ENCODE data around the gene KCND3. TPM values are rescaled to one million over a fixed set of nuclear protein-coding genes. Genes with fewer than 3 reads are reported as not detected.

KCND3 gene
- total RNA-seq, 4 donors from 2014 or later, result 4.8 to 11.1 (median 5.7) TPM

- TF ChIP-seq, protein P1, sequence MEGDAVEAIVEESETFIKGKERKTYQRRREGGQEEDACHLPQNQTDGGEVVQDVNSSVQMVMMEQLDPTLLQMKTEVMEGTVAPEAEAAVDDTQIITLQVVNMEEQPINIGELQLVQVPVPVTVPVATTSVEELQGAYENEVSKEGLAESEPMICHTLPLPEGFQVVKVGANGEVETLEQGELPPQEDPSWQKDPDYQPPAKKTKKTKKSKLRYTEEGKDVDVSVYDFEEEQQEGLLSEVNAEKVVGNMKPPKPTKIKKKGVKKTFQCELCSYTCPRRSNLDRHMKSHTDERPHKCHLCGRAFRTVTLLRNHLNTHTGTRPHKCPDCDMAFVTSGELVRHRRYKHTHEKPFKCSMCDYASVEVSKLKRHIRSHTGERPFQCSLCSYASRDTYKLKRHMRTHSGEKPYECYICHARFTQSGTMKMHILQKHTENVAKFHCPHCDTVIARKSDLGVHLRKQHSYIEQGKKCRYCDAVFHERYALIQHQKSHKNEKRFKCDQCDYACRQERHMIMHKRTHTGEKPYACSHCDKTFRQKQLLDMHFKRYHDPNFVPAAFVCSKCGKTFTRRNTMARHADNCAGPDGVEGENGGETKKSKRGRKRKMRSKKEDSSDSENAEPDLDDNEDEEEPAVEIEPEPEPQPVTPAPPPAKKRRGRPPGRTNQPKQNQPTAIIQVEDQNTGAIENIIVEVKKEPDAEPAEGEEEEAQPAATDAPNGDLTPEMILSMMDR (IDR thresholded peaks at IDR 0.05; ENCODE audit: low read depth), result no peak
Measured at GRCh38 chr1:111937147-111937725, 52.2 kb downstream of the KCND3 start.

GRCh38 chr1:111934106-111934852, 55.2 kb downstream of the KCND3 start:
- TF ChIP-seq, protein P1 (IDR thresholded peaks at IDR 0.05; ENCODE audit: low read depth), result no peak

DNA sequence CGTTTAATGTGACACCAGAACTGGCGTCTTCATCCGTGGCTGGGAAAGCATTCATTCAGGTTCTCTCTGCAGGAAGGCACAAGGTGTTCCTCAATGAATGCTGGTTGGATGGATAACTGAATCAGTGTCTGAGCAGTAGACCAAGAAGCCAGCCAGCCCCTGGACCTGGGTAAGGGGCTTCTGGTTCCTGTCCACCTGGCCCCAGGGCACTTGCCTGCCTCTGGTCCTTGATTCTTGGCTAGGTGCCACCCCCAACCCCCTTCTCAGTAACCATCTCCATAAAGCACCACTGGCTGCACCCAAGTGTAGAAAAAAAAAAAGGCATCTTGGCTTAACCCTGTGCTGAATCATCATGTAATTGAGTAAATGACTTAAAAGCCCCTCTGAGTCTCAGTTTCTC, 59.1 kb downstream of the KCND3 start:
- TF ChIP-seq, protein P1 (IDR thresholded peaks at IDR 0.05; ENCODE audit: low read depth), result no peak

DNA sequence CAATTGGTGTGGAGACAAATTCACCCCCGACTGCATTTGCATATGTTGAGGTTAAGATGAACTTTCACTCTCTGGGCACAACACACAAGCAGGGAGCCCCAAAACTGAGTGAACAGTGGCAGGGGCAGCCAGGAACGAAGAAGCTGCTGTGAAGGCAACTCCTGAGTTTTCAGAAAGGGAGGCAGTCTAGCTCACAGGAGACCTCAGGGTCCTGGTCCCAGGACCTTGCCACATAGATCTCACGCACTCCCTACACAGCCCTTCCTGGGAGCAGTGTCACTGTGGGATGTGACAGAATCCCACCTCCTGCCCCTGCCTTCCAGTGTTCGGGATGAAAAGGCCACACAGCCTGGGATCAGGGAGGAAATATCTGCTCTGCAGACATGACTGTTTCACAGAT, 60.9 kb downstream of the KCND3 start:
- TF ChIP-seq, protein P1 (IDR thresholded peaks at IDR 0.05; ENCODE audit: low read depth), result no peak

DNA sequence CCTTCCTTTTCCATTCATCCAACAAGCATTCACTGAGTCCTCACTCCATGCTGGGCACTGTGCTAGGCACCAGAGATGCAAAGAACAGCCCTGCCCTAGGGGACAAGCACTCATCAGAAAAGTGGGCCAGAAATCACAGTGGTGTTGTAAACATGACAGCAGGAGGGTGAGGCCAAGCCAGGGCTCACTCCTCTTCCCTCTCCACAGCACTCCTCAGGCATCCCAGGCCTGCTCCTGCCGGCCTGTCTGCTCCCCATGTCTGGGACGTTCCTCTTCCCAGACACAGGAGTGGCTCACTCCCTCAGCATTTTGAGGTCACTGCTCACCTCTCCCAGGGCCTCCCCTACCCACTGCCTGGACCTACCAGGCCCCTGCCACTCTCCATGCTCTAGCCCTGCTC, 61.8 kb downstream of the KCND3 start:
- TF ChIP-seq, protein P1 (IDR thresholded peaks at IDR 0.05; ENCODE audit: low read depth), result no peak

DNA sequence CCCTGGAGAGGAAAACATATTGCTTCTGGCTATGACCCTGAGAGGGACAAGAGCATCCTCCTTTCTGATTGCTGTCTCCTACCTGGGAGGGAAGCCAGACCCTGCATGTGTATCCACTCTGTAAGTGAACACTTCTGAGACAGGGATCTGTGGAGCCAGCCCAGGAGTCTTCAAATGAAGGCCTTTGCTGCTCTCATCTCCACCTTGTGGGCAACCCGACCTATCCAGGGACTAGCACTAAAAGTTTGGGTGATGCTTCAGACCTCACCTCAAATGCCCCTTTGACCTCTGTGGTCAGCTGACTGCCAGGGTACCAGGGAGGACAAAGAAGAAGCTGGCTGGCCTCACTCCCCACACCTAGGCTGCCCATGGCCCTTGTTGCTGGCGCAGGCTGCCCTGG, 64.7 kb downstream of the KCND3 start:
- TF ChIP-seq, protein P1 (IDR thresholded peaks at IDR 0.05; ENCODE audit: low read depth), result no peak

DNA sequence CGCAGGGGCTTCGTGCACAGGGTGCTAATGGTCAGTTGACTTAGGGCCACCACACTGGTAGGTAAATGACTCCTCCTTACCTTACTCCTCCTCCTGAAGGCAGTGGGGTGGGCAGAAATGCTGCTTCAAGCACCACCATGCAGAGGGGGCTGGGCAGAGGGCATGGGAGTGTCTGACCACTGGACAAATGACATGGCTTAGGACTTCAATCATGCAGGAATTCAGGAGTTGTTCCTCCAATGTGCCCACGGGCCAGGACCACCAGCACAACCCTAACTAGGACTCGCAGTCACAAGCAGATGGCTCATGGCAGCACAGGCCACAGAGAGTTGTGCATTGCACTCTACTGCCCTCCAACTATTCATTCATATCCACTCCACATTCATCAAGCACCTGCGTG, 65.7 kb downstream of the KCND3 start:
- TF ChIP-seq, protein P1 (IDR thresholded peaks at IDR 0.05; ENCODE audit: low read depth), result no peak
